Ramos (cell line): ENCODE measurements around the gene BCL7A.

ENCODE experiments used
- in situ Hi-C: fragments of 300-500 bp; cut with MboI; formaldehyde crosslinking; loops from one replicate; pipeline ENCODE4 v1.14.3; 2022; ENCODE audit warnings: low sequenced_read_pairs; ENCODE audit not compliant: unreplicated experiment

The BCL7A gene

GRCh38 chr12:121996050-121996944 lies 25.4 kb upstream of the BCL7A start:
- in situ Hi-C loops = no loop called here

GRCh38 chr12:121996945-121997612 lies 24.6 kb upstream of the BCL7A start:
- in situ Hi-C loops = no loop called here

- in situ Hi-C loops = loop anchor here (25.0 kb wide), 1 partner anchor 1136 kb away; no protein-coding TSS in a partner anchor
These were observed 20.0 kb upstream of the BCL7A start for GRCh38 chr12:122001466-122002209.

- in situ Hi-C loops = loop anchor here (25.0 kb wide), 1 partner anchor 1133 kb away; no protein-coding TSS in a partner anchor
These were observed 17.8 kb upstream of the BCL7A start for GRCh38 chr12:122003651-122004611.

GRCh38 chr12:122004633-122005071 lies 17.0 kb upstream of the BCL7A start:
- in situ Hi-C loops = loop anchor here (25.0 kb wide), 1 partner anchor 1133 kb away; no protein-coding TSS in a partner anchor

- in situ Hi-C loops = loop anchor here (25.0 kb wide), 1 partner anchor 1132 kb away; no protein-coding TSS in a partner anchor
These were observed 16.4 kb upstream of the BCL7A start for GRCh38 chr12:122005252-122005776.

GRCh38 chr12:122006186-122006926 lies 15.3 kb upstream of the BCL7A start:
- in situ Hi-C loops = loop anchor here (25.0 kb wide), 1 partner anchor 1131 kb away; no protein-coding TSS in a partner anchor

GRCh38 chr12:122009741-122010140 lies 11.9 kb upstream of the BCL7A start:
- in situ Hi-C loops = loop anchor here (10.0 to 25.0 kb wide), 2 partner anchors 215 to 1128 kb away; partner anchors contain the start of gene RHOF

- in situ Hi-C loops = loop anchor here (10.0 to 25.0 kb wide), 2 partner anchors 217 to 1125 kb away; partner anchors contain the start of gene RHOF
These were observed 9.5 kb upstream of the BCL7A start for GRCh38 chr12:122012184-122012583.

GRCh38 chr12:122013136-122013535 lies 8.5 kb upstream of the BCL7A start:
- in situ Hi-C loops = loop anchor here (10.0 to 25.0 kb wide), 2 partner anchors 218 to 1124 kb away; partner anchors contain the start of gene RHOF

GRCh38 chr12:122013791-122014590 lies 7.7 kb upstream of the BCL7A start:
- in situ Hi-C loops = loop anchor here (10.0 to 25.0 kb wide), 2 partner anchors 219 to 1123 kb away; partner anchors contain the start of gene RHOF

- in situ Hi-C loops = loop anchor here (10.0 to 25.0 kb wide), 2 partner anchors 220 to 1123 kb away; partner anchors contain the start of gene RHOF
These were observed 6.9 kb upstream of the BCL7A start for GRCh38 chr12:122014781-122015180.

- in situ Hi-C loops = loop anchor here (10.0 to 25.0 kb wide), 2 partner anchors 224 to 1119 kb away; partner anchors contain the start of gene RHOF
These were observed 3.2 kb upstream of the BCL7A start for GRCh38 chr12:122018457-122018856.

- in situ Hi-C loops = loop anchor here (10.0 to 25.0 kb wide), 2 partner anchors 224 to 1118 kb away; partner anchors contain the start of gene RHOF
These were observed 2.7 kb upstream of the BCL7A start for GRCh38 chr12:122018937-122019336.

- in situ Hi-C loops = loop anchor here (25.0 kb wide), 1 partner anchor 1117 kb away; no protein-coding TSS in a partner anchor
These were observed 890 bp upstream of the BCL7A start for GRCh38 chr12:122020795-122021192.

- in situ Hi-C loops = loop anchor here (25.0 kb wide), 1 partner anchor 1116 kb away; no protein-coding TSS in a partner anchor
These were observed 377 bp upstream of the BCL7A start for GRCh38 chr12:122021193-122021821.
